BJ (cell line): ENCODE data around the gene CTPS1. TPM values are rescaled to one million over a fixed set of nuclear protein-coding genes. Genes with fewer than 3 reads are reported as not detected.
A peak's percentile ranks its signal among the peaks of the same experiment; 100 is the strongest.

Source experiments
- CTCF ChIA-PET: fragments of 350-600 bp; formaldehyde crosslinking; extraction: SDS; loops from one replicate; lab custom pipeline; 2021; ENCODE audit warnings: antibody characterized with exemption, inconsistent platforms; lab: Yijun Ruan, JAX
- POLR2A ChIA-PET: fragments of 300-600 bp; sonication (Branson Sonifier 250); formaldehyde crosslinking; extraction: SDS; loops from one replicate; lab custom pipeline; 2021; ENCODE audit warnings: antibody characterized with exemption; lab: Charles Lee
- DNase-seq: peaks from one replicate; pipeline ENCODE4 v3.0.0-alpha.2; 2011; ENCODE audit warnings: low read depth
- H3K27me3 ChIP-seq: 2 replicates; pipeline ENCODE4 v1.6.0; 2011; ENCODE audit warnings: low read length; ENCODE audit not compliant: control insufficient read depth, insufficient read depth
- H3K36me3 ChIP-seq: 2 replicates; pipeline ENCODE4 v1.5.1; 2011; ENCODE audit warnings: low read length; ENCODE audit not compliant: control insufficient read depth, insufficient read depth
- H3K4me3 ChIP-seq: 2 replicates; pipeline ENCODE4 v1.5.1; 2011; ENCODE audit warnings: low read depth, mild to moderate bottlenecking, control low read depth, low read length
- CTCF ChIP-seq: IDR thresholded peaks from 2 replicates; pipeline ENCODE4 v1.5.1; 2011; ENCODE audit warnings: low read depth, mild to moderate bottlenecking, control low read depth, inconsistent platforms, low read length, moderate library complexity; ENCODE audit not compliant: insufficient read depth
- polyA plus RNA-seq: library from polyadenylated mRNA; depleted of rRNA; stranded (reverse); fragments of >200 nt; gene quantifications from 2 replicates; pipeline ENCODE4 v1.2.3, GENCODE V29; 2011

The CTPS1 gene
- polyA plus RNA-seq, 1 experiment: 45.1 TPM

- Histone ChIP-seq H3K4me3 (no peak overlapping the region), H3K36me3 (no peaks in the 10 kb centered on the region), H3K27me3 (no peaks in the 10 kb centered on the region)
- POLR2A ChIA-PET: no interaction called here
- DNase-seq: peak; percentile 27
- TF ChIP-seq CTCF: no peak
- CTCF ChIA-PET: interaction anchor here (0.7 to 6.5 kb wide), 7 partner anchors 13 to 308 kb away, joined by 3 to 57 read pairs (median 4); no protein-coding TSS in a partner anchor
Measured at GRCh38 chr1:40936931-40937339, 42.6 kb upstream of the CTPS1 start.

GRCh38 chr1:40938393-40938792 is 41.1 kb upstream of the CTPS1 start:
- no peaks in the 10 kb centered on the region for H3K36me3 ChIP-seq
- POLR2A ChIA-PET: no interaction called here
- TF ChIP-seq CTCF: no peak
- H3K27me3 ChIP-seq: no peaks in the 10 kb centered on the region
- H3K4me3 ChIP-seq: no peak overlapping the region
- CTCF ChIA-PET: interaction anchor here (1.6 to 6.5 kb wide), 4 partner anchors 10 to 14 kb away, joined by 3 to 57 read pairs (median 8); no protein-coding TSS in a partner anchor
- DNase-seq: no peak

- H3K27me3 ChIP-seq: no peaks in the 10 kb centered on the region
- no peaks in the 10 kb centered on the region for H3K36me3 ChIP-seq
- ChIA-PET POLR2A (no interaction called here), CTCF (interaction anchor here (0.8 to 6.5 kb wide), 6 partner anchors 10 to 92 kb away, joined by 3 to 57 read pairs (median 4); no protein-coding TSS in a partner anchor)
- DNase-seq: peak; percentile 18
- H3K4me3 ChIP-seq: no peak overlapping the region
- TF ChIP-seq CTCF: no peak
Measured at GRCh38 chr1:40939320-40940059, 40.0 kb upstream of the CTPS1 start.

GRCh38 chr1:40944326-40944725 is 35.2 kb upstream of the CTPS1 start:
- CTCF ChIA-PET: interaction anchor here (0.6 to 1.7 kb wide), 5 partner anchors 9 to 128 kb away, joined by 3 to 6 read pairs (median 5); partner anchors contain the start of gene CITED4
- H3K4me3 ChIP-seq: no peak overlapping the region
- H3K27me3 ChIP-seq: no peaks in the 10 kb centered on the region
- POLR2A ChIA-PET: no interaction called here
- no peaks in the 10 kb centered on the region for H3K36me3 ChIP-seq
- TF ChIP-seq CTCF: peak; percentile 18; the same call in 1 of the 2 replicates
- peak; percentile 44 for DNase-seq

GRCh38 chr1:40944841-40945430 is 34.6 kb upstream of the CTPS1 start:
- TF ChIP-seq CTCF: no peak
- ChIA-PET CTCF (interaction anchor here (0.6 to 1.7 kb wide), 6 partner anchors 8 to 128 kb away, joined by 3 to 6 read pairs (median 4); partner anchors contain the start of gene CITED4), POLR2A (no interaction called here)
- Histone ChIP-seq H3K4me3 (no peak overlapping the region), H3K36me3 (no peaks in the 10 kb centered on the region), H3K27me3 (no peaks in the 10 kb centered on the region)
- DNase-seq: peak; percentile 13
